K562 (cell line): ENCODE results near the gene TTC21A. TPM values are rescaled to one million over a fixed set of nuclear protein-coding genes. Genes with fewer than 3 reads are reported as not detected.

Source experiments
- ATF3 ChIP-seq, 2 experiments: fragments of 450-650 bp in 1 of 2; sonication (generic) in 1 of 2; formaldehyde crosslinking in 1 of 2; IDR thresholded peaks in 1 of 2; conservative IDR thresholded peaks in 1 of 2; 2 replicates each; pipeline versions ENCODE4 v1.6.1 to v1.8.1; 2016 to 2023; ENCODE audit warnings: mild to moderate bottlenecking in 2 of 2, moderate library complexity in 2 of 2, inconsistent platforms in 1 of 2, missing genetic modification reagents in 1 of 2
- ETV1 ChIP-seq: fragments of 450-650 bp; conservative IDR thresholded peaks from 2 replicates; pipeline ENCODE4 v1.6.1; 2016; ENCODE audit warnings: missing genetic modification characterization, control low read depth, low read depth, missing compliant biosample characterization
- ETV6 ChIP-seq, 3 experiments: fragments of 150-350 bp in 1 of 3; sonication (generic) in 1 of 3; formaldehyde crosslinking in 1 of 3; IDR thresholded peaks; 2 replicates each; pipeline versions ENCODE4 v1.6.1 to v1.8.0; 2014 to 2022; ENCODE audit warnings: borderline replicate concordance in 2 of 3, low read depth in 2 of 3, antibody characterized with exemption in 1 of 3, low read length in 1 of 3, mild to moderate bottlenecking in 1 of 3, missing genetic modification reagents in 1 of 3
- FOSL1 ChIP-seq: fragments of 200-800 bp; sonication (Bioruptor generic); conservative IDR thresholded peaks from 2 replicates; pipeline ENCODE4 v1.6.1; 2016; ENCODE audit warnings: missing genetic modification characterization, missing compliant biosample characterization
- GABPB1 ChIP-seq: sonication (generic); formaldehyde crosslinking; IDR thresholded peaks from 2 replicates; pipeline ENCODE4 v1.8.0; 2022; ENCODE audit warnings: mild to moderate bottlenecking, missing genetic modification reagents
- HCFC1 ChIP-seq: IDR thresholded peaks from 2 replicates; pipeline ENCODE4 v1.6.1; 2012; ENCODE audit warnings: low read depth, low read length, improper control_type of control experiment
- HIVEP1 ChIP-seq: fragments of 250-450 bp; sonication (Bioruptor Pico); IDR thresholded peaks from 2 replicates; pipeline ENCODE4 v1.4.0; 2020; ENCODE audit warnings: mild to moderate bottlenecking
- MEIS2 ChIP-seq: fragments of 450-650 bp; IDR thresholded peaks from 2 replicates; pipeline ENCODE4 v1.6.1; 2014; ENCODE audit warnings: mild to moderate bottlenecking; ENCODE audit not compliant: partially characterized antibody
- NCOR1 ChIP-seq: fragments of 450-650 bp; IDR thresholded peaks from 2 replicates; pipeline ENCODE4 v1.6.1; 2016; ENCODE audit warnings: mild to moderate bottlenecking, moderate library complexity
- NFIC ChIP-seq: fragments of 450-650 bp; IDR thresholded peaks from 2 replicates; pipeline ENCODE4 v1.6.1; 2017; ENCODE audit warnings: mild to moderate bottlenecking, inconsistent platforms
- NR4A1 ChIP-seq, 2 experiments: fragments of 250-450 bp in 1 of 2; fragments of 450-650 bp in 1 of 2; sonication (Bioruptor Pico) in 1 of 2; IDR thresholded peaks; 2 replicates each; pipeline versions ENCODE4 v1.4.0 to v1.6.1; 2016 to 2020; ENCODE audit warnings: mild to moderate bottlenecking in 2 of 2, missing compliant biosample characterization in 1 of 2, missing genetic modification characterization in 1 of 2, moderate library complexity in 1 of 2
- ZBTB40 ChIP-seq, 2 experiments: fragments of 450-650 bp in 1 of 2; sonication (generic) in 1 of 2; formaldehyde crosslinking in 1 of 2; IDR thresholded peaks; 2 replicates each; pipeline versions ENCODE4 v1.7.1 to v1.9.0; 2016 to 2022; ENCODE audit warnings: inconsistent platforms in 1 of 2, mild to moderate bottlenecking in 1 of 2, missing genetic modification reagents in 1 of 2
- ZNF212 ChIP-seq: fragments of 450-650 bp; formaldehyde crosslinking; IDR thresholded peaks from 2 replicates; pipeline ENCODE4 v1.4.0; 2020; ENCODE audit warnings: mild to moderate bottlenecking
- ZNF311 ChIP-seq: fragments of 250-450 bp; sonication (Bioruptor Pico); IDR thresholded peaks from 2 replicates; pipeline ENCODE4 v1.4.0; 2020; ENCODE audit warnings: mild to moderate bottlenecking, moderate library complexity
- ZNF766 ChIP-seq: fragments of 200-800 bp; sonication (Bioruptor generic); conservative IDR thresholded peaks from 2 replicates; pipeline ENCODE4 v1.6.1; 2016; ENCODE audit warnings: missing genetic modification characterization, missing compliant biosample characterization
- polyA plus RNA-seq, 8 experiments: library from polyadenylated mRNA; depleted of rRNA in 4 of 8; stranded (reverse) in 5 of 8; unstranded in 3 of 8; fragments of >200 nt; fragmentation: Nextera tagmentation in 2 of 8; fragmentation: Illumina TruSeq in 1 of 8; extraction: Ambion mirVana in 2 of 8; extraction: Trizol in 1 of 8; gene quantifications; 2 replicates each; pipeline versions ENCODE4 v1.2.1 to v1.2.3, GENCODE V29; 2011 to 2014; ENCODE audit warnings: inconsistent platforms in 1 of 8, missing spikeins in 1 of 8
- total RNA-seq, 7 experiments: library from RNA; depleted of rRNA in 6 of 7; stranded (reverse); fragments of >200 nt in 6 of 7; fragmentation: Illumina TruSeq in 2 of 7; extraction: Trizol in 2 of 7; gene quantifications; 2 replicates each; pipeline versions ENCODE4 v1.2.1 to v1.2.3, GENCODE V29; 2011 to 2021; ENCODE audit warnings: low replicate concordance in 1 of 7

TTC21A gene
- total and polyA plus RNA-seq, 9 of the 15 experiments (the other 6 are each of a cell fraction or from before 2014, with no cell fraction given): 0.22 to 1.4 (median 0.70) TPM

- peak; percentile 29; the same call in 1 of the 2 replicates for TF ChIP-seq ZNF766 (CRISPR knock-in tag)
- TF ChIP-seq ATF3 (IDR thresholded peaks at IDR 0.05): peak; percentile 93
- TF ChIP-seq ATF3 (CRISPR knock-in tag; conservative IDR thresholded peaks at IDR 0.05): no peak
- 0 out of 2 replicates have a peak, but pooled peaks have one; percentile 64 for TF ChIP-seq ZNF311 (CRISPR knock-in tag)
- no peak for TF ChIP-seq NR4A1 (CRISPR knock-in tag; IDR thresholded peaks at IDR 0.05)
- peak; percentile 34; the same call in 1 of the 2 replicates for TF ChIP-seq NR4A1 (tag; IDR thresholded peaks at IDR 0.05)
- peak; percentile 82 for TF ChIP-seq ZBTB40 (IDR thresholded peaks at IDR 0.05)
- TF ChIP-seq ZBTB40 (CRISPR knock-in tag; IDR thresholded peaks at IDR 0.05): no peak
- peak; percentile 7; the same call in 1 of the 2 replicates for TF ChIP-seq NCOR1
- TF ChIP-seq FOSL1 (tag): peak; percentile 94
- peak; percentile 64 to 69; a peak in 2 of 4 replicates for TF ChIP-seq ETV6 (IDR thresholded peaks at IDR 0.05; ENCODE audit: borderline replicate concordance in 1 of 2, low read depth in 2 of 2, low read length in 1 of 2)
- no peak for TF ChIP-seq ETV6 (CRISPR knock-in tag; IDR thresholded peaks at IDR 0.05; ENCODE audit: borderline replicate concordance)
- peak; percentile 36; the same call in 1 of the 2 replicates for TF ChIP-seq NFIC
- TF ChIP-seq HIVEP1 (CRISPR knock-in tag): no peak
- TF ChIP-seq ETV1 (tag): peak; percentile 95
- TF ChIP-seq GABPB1 (CRISPR knock-in tag): peak; percentile 78
- TF ChIP-seq MEIS2: peak; percentile 37
- TF ChIP-seq HCFC1: peak; percentile 10; the same call in 1 of the 2 replicates
- TF ChIP-seq ZNF212 (CRISPR knock-in tag): no peak
These were observed 58.7 kb downstream of the TTC21A start (continued) for GRCh38 chr3:39166134-39166710.
